Neural progenitor cell (in vitro differentiated cells): ENCODE measurements around the gene PPP1R37. TPM values are rescaled to one million over a fixed set of nuclear protein-coding genes. Genes with fewer than 3 reads are reported as not detected.

ENCODE experiments used
- DNase-seq: peaks from one replicate; pipeline ENCODE4 v3.0.0-alpha.2; 2016; ENCODE audit warnings: low spot score
- H2AFZ ChIP-seq: fragments of 200-600 bp; sonication (generic); replicated peaks from 2 replicates; pipeline ENCODE4 v1.6.1; 2016; ENCODE audit warnings: antibody characterized with exemption
- H3F3A ChIP-seq: fragments of 200-600 bp; sonication (generic); 2 replicates; pipeline ENCODE4 v1.6.1; 2016; ENCODE audit warnings: antibody characterized with exemption, low read depth
- H3K27ac ChIP-seq: fragments of 200-600 bp; sonication (generic); 2 replicates; pipeline ENCODE4 v1.5.1; 2016; ENCODE audit warnings: mild to moderate bottlenecking
- H3K27me3 ChIP-seq: fragments of 200-600 bp; sonication (generic); 2 replicates; pipeline ENCODE4 v1.6.1; 2016; ENCODE audit warnings: mild to moderate bottlenecking, moderate library complexity
- H3K36me3 ChIP-seq: fragments of 200-600 bp; sonication (generic); 2 replicates; pipeline ENCODE4 v1.5.1; 2016
- H3K4me1 ChIP-seq: fragments of 200-600 bp; sonication (generic); 2 replicates; pipeline ENCODE4 v1.6.1; 2016; ENCODE audit warnings: mixed run types
- H3K4me2 ChIP-seq: fragments of 200-600 bp; sonication (generic); 2 replicates; pipeline ENCODE4 v1.6.1; 2016
- H3K4me3 ChIP-seq: fragments of 200-600 bp; sonication (generic); 2 replicates; pipeline ENCODE4 v1.5.1; 2016
- H3K79me2 ChIP-seq: fragments of 200-600 bp; sonication (generic); 2 replicates; pipeline ENCODE4 v1.6.1; 2016; ENCODE audit warnings: low read depth
- H3K9ac ChIP-seq: fragments of 200-600 bp; sonication (generic); 2 replicates; pipeline ENCODE4 v1.6.1; 2016
- H3K9me3 ChIP-seq: fragments of 200-600 bp; sonication (generic); 2 replicates; pipeline ENCODE4 v1.5.1; 2016; ENCODE audit warnings: low read depth
- H4K20me1 ChIP-seq: fragments of 200-600 bp; sonication (generic); 2 replicates; pipeline ENCODE4 v1.6.1; 2016; ENCODE audit warnings: low read depth
- H3K27ac Mint-ChIP-seq: 3 replicates; pipeline ENCODE4 v1.8.0; 2021; ENCODE audit warnings: mixed read lengths
- H3K27me3 Mint-ChIP-seq: 2 replicates; pipeline ENCODE4 v1.8.0; 2022; ENCODE audit warnings: low read depth, mild to moderate bottlenecking, inconsistent platforms, moderate library complexity, mixed read lengths; ENCODE audit not compliant: insufficient read depth
- H3K36me3 Mint-ChIP-seq: 3 replicates; pipeline ENCODE4 v1.8.0; 2021; ENCODE audit warnings: mixed read lengths
- H3K4me1 Mint-ChIP-seq: 3 replicates; pipeline ENCODE4 v1.8.0; 2021; ENCODE audit warnings: mixed read lengths
- H3K4me3 Mint-ChIP-seq: 3 replicates; pipeline ENCODE4 v1.8.0; 2021; ENCODE audit warnings: mild to moderate bottlenecking, moderate library complexity, mixed read lengths
- H3K9me3 Mint-ChIP-seq: 3 replicates; pipeline ENCODE4 v1.8.0; 2020; ENCODE audit warnings: mixed read lengths
- EZH2 ChIP-seq: fragments of 200-600 bp; sonication (generic); IDR thresholded peaks from 2 replicates; pipeline ENCODE4 v1.6.1; 2017; ENCODE audit warnings: antibody characterized with exemption, mild to moderate bottlenecking, moderate library complexity
- EZH2phosphoT487 ChIP-seq: fragments of 200-600 bp; sonication (generic); IDR thresholded peaks from 2 replicates; pipeline ENCODE4 v1.6.1; 2017; ENCODE audit warnings: antibody characterized with exemption
- total RNA-seq: library from RNA; depleted of rRNA; stranded (reverse); fragments of >200 nt; gene quantifications from 2 replicates; pipeline ENCODE4 v1.2.3, GENCODE V29; 2015; ENCODE audit warnings: low replicate concordance
- TF ChIP-seq, protein P1 (sequence below): fragments of 200-600 bp; sonication (generic); IDR thresholded peaks from 2 replicates; pipeline ENCODE4 v1.5.1; 2017; ENCODE audit warnings: antibody characterized with exemption, mild to moderate bottlenecking

The PPP1R37 gene
- total RNA-seq, 1 donor from 2014 or later: 8.1 TPM

DNA sequence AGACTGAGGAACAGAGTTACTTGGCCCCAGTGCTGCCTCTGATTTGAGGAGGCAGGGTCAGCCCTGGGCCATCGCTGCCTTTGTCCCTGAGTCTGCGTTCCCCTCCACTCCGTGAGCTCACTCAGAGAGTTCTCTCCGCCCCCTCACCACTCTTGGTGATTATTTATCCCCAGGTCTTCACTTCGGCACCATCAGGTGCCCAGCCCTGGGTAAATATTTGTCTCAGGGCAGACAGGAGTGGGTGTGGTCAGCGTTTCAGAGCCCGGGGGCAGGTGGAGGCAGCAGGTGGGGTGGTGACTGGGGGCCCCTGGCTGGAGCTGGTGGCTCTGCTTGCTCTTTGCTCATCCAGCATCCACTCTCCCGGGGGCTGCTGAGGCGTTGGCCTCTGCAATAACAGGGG lies 20.6 kb downstream of the PPP1R37 start:
- Mint-ChIP-seq H3K9me3 (no peaks in the 10 kb centered on the region), H3K36me3 (peaks cover 5% of the 10 kb centered on the region), H3K4me1 (peaks cover 20% of the 10 kb centered on the region), H3K27ac (no peak overlapping the region), H3K27me3 (no peaks in the 10 kb centered on the region), H3K4me3 (no peak overlapping the region)
- no peak for DNase-seq
- Histone ChIP-seq H3K27ac (no peak overlapping the region), H3K9me3 (no peaks in the 10 kb centered on the region), H3K9ac (no peak overlapping the region), H3K27me3 (no peaks in the 10 kb centered on the region), H3K4me1 (peaks cover 11% of the 10 kb centered on the region), H4K20me1 (peaks cover 100% of the 10 kb centered on the region), H3F3A (peaks cover 4% of the 10 kb centered on the region), H3K36me3 (no peaks in the 10 kb centered on the region), H3K79me2 (peaks cover 98% of the 10 kb centered on the region), H3K4me2 (no peak overlapping the region), H3K4me3 (no peak overlapping the region), H2AFZ (no peak overlapping the region)
- TF ChIP-seq, protein P1, sequence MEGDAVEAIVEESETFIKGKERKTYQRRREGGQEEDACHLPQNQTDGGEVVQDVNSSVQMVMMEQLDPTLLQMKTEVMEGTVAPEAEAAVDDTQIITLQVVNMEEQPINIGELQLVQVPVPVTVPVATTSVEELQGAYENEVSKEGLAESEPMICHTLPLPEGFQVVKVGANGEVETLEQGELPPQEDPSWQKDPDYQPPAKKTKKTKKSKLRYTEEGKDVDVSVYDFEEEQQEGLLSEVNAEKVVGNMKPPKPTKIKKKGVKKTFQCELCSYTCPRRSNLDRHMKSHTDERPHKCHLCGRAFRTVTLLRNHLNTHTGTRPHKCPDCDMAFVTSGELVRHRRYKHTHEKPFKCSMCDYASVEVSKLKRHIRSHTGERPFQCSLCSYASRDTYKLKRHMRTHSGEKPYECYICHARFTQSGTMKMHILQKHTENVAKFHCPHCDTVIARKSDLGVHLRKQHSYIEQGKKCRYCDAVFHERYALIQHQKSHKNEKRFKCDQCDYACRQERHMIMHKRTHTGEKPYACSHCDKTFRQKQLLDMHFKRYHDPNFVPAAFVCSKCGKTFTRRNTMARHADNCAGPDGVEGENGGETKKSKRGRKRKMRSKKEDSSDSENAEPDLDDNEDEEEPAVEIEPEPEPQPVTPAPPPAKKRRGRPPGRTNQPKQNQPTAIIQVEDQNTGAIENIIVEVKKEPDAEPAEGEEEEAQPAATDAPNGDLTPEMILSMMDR: no peak
- TF ChIP-seq EZH2phosphoT487: no peak
- TF ChIP-seq EZH2: no peak

GRCh38 chr19:45114116-45114515 lies 21.1 kb downstream of the PPP1R37 start:
- H3K4me3 Mint-ChIP-seq: no peak overlapping the region
- H3K27me3 Mint-ChIP-seq: no peaks in the 10 kb centered on the region
- Histone ChIP-seq H3K36me3 (no peaks in the 10 kb centered on the region), H3K4me1 (peaks cover 11% of the 10 kb centered on the region), H3F3A (peaks cover 4% of the 10 kb centered on the region), H3K27me3 (no peaks in the 10 kb centered on the region), H2AFZ (no peak overlapping the region), H3K4me2 (no peak overlapping the region), H3K79me2 (peaks cover 98% of the 10 kb centered on the region), H3K9me3 (no peaks in the 10 kb centered on the region), H3K27ac (no peak overlapping the region), H4K20me1 (peaks cover 100% of the 10 kb centered on the region), H3K9ac (no peak overlapping the region), H3K4me3 (no peak overlapping the region)
- no peak for DNase-seq
- H3K27ac Mint-ChIP-seq: peak overlapping the region; percentile 33
- H3K9me3 Mint-ChIP-seq: no peaks in the 10 kb centered on the region
- peaks cover 3% of the 10 kb centered on the region for H3K36me3 Mint-ChIP-seq
- peaks cover 20% of the 10 kb centered on the region for H3K4me1 Mint-ChIP-seq
- no peak for TF ChIP-seq EZH2
- TF ChIP-seq, protein P1: no peak
- TF ChIP-seq EZH2phosphoT487: no peak

DNA sequence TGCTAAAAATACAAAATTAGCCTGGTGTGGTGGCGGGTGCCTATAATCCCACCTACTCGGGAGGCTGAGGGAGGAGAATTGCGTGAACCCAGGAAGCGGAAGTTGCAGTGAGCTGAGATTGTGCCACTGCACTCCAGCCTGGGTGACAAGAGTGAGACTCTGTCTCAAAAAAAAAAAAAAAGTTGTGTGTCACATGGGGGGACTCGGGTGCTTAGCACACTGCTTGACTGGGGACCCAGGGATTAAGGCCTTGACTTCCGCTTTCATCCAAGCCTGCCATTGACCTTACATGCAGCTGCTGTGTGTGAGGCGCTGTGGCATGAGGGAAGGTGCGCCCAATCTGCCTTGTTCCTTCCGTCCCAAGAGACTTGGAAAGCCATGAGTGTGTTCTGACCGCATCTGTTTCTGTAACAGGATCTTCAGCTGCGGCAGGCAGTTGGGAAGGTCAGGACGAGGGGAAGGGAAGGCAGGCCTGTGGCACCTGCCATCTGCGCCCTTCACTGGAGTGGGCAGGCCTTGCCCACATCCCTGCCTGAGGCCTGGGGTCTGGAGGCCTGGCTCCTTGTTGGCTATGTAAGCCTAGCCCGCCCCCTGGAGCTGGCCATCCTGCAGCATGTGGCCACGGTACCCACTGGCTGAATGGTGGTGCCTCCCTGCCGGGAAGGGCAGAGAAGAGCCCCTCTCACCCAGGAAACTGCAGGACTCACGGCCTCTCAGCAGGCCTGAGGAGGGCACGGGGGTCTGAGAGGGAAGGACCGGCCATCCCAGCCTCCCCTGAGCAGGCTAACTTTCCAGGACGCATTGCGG lies 23.0 kb downstream of the PPP1R37 start:
- peaks cover 98% of the 10 kb centered on the region for H3K79me2 ChIP-seq
- peak overlapping the region; percentile 1 for H3K27ac ChIP-seq
- H3K36me3 ChIP-seq: no peaks in the 10 kb centered on the region
- peaks cover 99% of the 10 kb centered on the region for H4K20me1 ChIP-seq
- no peaks in the 10 kb centered on the region for H3K36me3 Mint-ChIP-seq
- no peaks in the 10 kb centered on the region for H3K27me3 ChIP-seq
- TF ChIP-seq, protein P1: no peak
- no peak for TF ChIP-seq EZH2
- no peak for TF ChIP-seq EZH2phosphoT487
- H3K4me2 ChIP-seq: no peak overlapping the region
- H3K9ac ChIP-seq: no peak overlapping the region
- H3K9me3 Mint-ChIP-seq: no peaks in the 10 kb centered on the region
- peaks cover 4% of the 10 kb centered on the region for H3F3A ChIP-seq
- H3K9me3 ChIP-seq: no peaks in the 10 kb centered on the region
- peaks cover 4% of the 10 kb centered on the region for H3K27me3 Mint-ChIP-seq
- peaks cover 11% of the 10 kb centered on the region for H3K4me1 ChIP-seq
- no peak overlapping the region for H3K4me3 Mint-ChIP-seq
- DNase-seq: no peak
- H2AFZ ChIP-seq: no peak overlapping the region
- peaks cover 20% of the 10 kb centered on the region for H3K4me1 Mint-ChIP-seq
- no peak overlapping the region for H3K4me3 ChIP-seq
- peak overlapping the region; percentile 69 for H3K27ac Mint-ChIP-seq
